ENCODE data around the gene LEF1.

GRCh38 chr4:108114503-108114902 is 54.2 kb downstream of the LEF1 start:
- TF ChIP-seq, protein P1, sequence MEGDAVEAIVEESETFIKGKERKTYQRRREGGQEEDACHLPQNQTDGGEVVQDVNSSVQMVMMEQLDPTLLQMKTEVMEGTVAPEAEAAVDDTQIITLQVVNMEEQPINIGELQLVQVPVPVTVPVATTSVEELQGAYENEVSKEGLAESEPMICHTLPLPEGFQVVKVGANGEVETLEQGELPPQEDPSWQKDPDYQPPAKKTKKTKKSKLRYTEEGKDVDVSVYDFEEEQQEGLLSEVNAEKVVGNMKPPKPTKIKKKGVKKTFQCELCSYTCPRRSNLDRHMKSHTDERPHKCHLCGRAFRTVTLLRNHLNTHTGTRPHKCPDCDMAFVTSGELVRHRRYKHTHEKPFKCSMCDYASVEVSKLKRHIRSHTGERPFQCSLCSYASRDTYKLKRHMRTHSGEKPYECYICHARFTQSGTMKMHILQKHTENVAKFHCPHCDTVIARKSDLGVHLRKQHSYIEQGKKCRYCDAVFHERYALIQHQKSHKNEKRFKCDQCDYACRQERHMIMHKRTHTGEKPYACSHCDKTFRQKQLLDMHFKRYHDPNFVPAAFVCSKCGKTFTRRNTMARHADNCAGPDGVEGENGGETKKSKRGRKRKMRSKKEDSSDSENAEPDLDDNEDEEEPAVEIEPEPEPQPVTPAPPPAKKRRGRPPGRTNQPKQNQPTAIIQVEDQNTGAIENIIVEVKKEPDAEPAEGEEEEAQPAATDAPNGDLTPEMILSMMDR (IDR thresholded peaks at IDR 0.05; ENCODE audit: low read depth, low read length): no peak
- TF ChIP-seq EZH2phosphoT487 (IDR thresholded peaks at IDR 0.05; ENCODE audit: low read depth): no peak
